ENCODE measurements around the gene NSD1.

- TF ChIP-seq, protein P1, sequence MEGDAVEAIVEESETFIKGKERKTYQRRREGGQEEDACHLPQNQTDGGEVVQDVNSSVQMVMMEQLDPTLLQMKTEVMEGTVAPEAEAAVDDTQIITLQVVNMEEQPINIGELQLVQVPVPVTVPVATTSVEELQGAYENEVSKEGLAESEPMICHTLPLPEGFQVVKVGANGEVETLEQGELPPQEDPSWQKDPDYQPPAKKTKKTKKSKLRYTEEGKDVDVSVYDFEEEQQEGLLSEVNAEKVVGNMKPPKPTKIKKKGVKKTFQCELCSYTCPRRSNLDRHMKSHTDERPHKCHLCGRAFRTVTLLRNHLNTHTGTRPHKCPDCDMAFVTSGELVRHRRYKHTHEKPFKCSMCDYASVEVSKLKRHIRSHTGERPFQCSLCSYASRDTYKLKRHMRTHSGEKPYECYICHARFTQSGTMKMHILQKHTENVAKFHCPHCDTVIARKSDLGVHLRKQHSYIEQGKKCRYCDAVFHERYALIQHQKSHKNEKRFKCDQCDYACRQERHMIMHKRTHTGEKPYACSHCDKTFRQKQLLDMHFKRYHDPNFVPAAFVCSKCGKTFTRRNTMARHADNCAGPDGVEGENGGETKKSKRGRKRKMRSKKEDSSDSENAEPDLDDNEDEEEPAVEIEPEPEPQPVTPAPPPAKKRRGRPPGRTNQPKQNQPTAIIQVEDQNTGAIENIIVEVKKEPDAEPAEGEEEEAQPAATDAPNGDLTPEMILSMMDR (conservative IDR thresholded peaks at IDR 0.05 in 1 of 2, IDR thresholded peaks at IDR 0.05 in 1 of 2; ENCODE audit: low read depth in 1 of 2, low read length in 2 of 2): no peak
- no peak for TF ChIP-seq EZH2 (IDR thresholded peaks at IDR 0.05; ENCODE audit: low read length, missing control alignments)
Measured at GRCh38 chr5:177332031-177332895, 198.7 kb downstream of the NSD1 start.

Measured in fibroblast of lung (primary cell).